Measurements from ENCODE around the gene RPS6KA6.

DNA sequence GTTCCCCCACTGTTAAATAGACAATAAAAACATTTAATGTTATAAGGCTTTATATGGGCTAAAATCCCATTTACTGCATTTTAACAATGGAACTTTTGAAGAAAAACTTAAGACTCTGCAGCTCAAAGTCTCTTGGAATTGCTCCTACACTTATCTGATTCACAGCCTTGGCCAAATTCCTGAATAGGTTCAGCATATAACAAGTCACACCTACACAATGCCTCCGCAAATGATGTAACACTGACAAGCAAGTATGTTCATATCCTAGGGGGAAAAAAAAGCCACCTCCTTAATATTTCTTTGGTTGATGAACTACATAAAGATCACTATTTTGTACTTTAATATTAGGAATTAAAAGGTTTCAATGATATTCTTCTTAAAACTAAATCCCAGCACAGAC lies 34.5 kb downstream of the RPS6KA6 start:
- TF ChIP-seq, protein P1, sequence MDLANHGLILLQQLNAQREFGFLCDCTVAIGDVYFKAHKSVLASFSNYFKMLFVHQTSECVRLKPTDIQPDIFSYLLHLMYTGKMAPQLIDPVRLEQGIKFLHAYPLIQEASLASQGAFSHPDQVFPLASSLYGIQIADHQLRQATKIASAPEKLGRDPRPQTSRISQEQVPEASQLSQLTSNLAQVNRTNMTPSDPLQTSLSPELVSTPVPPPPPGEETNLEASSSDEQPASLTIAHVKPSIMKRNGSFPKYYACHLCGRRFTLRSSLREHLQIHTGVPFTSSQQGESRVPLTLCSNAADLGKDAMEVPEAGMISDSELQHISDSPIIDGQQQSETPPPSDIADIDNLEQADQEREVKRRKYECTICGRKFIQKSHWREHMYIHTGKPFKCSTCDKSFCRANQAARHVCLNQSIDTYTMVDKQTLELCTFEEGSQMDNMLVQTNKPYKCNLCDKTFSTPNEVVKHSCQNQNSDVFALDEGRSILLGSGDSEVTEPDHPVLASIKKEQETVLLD (CRISPR knock-in tag; IDR thresholded peaks at IDR 0.05; ENCODE audit: low read depth), result no peak
- no peak for TF ChIP-seq KDM1A (CRISPR knock-in tag; IDR thresholded peaks at IDR 0.05)
- TF ChIP-seq, protein P2, sequence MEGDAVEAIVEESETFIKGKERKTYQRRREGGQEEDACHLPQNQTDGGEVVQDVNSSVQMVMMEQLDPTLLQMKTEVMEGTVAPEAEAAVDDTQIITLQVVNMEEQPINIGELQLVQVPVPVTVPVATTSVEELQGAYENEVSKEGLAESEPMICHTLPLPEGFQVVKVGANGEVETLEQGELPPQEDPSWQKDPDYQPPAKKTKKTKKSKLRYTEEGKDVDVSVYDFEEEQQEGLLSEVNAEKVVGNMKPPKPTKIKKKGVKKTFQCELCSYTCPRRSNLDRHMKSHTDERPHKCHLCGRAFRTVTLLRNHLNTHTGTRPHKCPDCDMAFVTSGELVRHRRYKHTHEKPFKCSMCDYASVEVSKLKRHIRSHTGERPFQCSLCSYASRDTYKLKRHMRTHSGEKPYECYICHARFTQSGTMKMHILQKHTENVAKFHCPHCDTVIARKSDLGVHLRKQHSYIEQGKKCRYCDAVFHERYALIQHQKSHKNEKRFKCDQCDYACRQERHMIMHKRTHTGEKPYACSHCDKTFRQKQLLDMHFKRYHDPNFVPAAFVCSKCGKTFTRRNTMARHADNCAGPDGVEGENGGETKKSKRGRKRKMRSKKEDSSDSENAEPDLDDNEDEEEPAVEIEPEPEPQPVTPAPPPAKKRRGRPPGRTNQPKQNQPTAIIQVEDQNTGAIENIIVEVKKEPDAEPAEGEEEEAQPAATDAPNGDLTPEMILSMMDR (CRISPR knock-in tag; IDR thresholded peaks at IDR 0.05), result no peak
